Right lobe of liver (tissue), 6 donors: ENCODE measurements around the gene PDE4B. TPM values are rescaled to one million over a fixed set of nuclear protein-coding genes. Genes with fewer than 3 reads are reported as not detected.

Experiments used
- ATAC-seq, 4 donors: fragments of 200-7000 bp; cut with Tn5 transposase; one replicate each; pipeline ENCODE4 v1.9.1; 2020; ENCODE audit warnings: mild to moderate bottlenecking in 4 of 4, moderate library complexity in 4 of 4
- DNase-seq, 3 donors: peaks; one replicate each; pipeline ENCODE4 v3.0.0-alpha.2; 2020
- H3K27ac ChIP-seq, 3 donors: fragments of 200-600 bp; one replicate each; pipeline ENCODE4 v1.8.0; 2022
- H3K27me3 ChIP-seq, 2 donors: fragments of 200-600 bp; one replicate each; pipeline ENCODE4 v1.8.0; 2022
- H3K36me3 ChIP-seq, 4 donors: fragments of 200-600 bp; sonication (generic) in 1 of 4; one replicate each; pipeline versions ENCODE4 v1.5.1 to v1.8.0; 2017 to 2022; ENCODE audit warnings: control low read depth in 1 of 4
- H3K4me1 ChIP-seq, 4 donors: fragments of 200-600 bp; sonication (generic) in 1 of 4; one replicate each; pipeline versions ENCODE4 v1.5.1 to v1.8.0; 2017 to 2022; ENCODE audit warnings: control low read depth in 1 of 4
- H3K4me3 ChIP-seq, 3 donors: fragments of 200-600 bp; one replicate each; pipeline ENCODE4 v1.8.0; 2022
- H3K9me3 ChIP-seq, 4 donors: fragments of 200-600 bp; sonication (generic) in 1 of 4; one replicate each; pipeline versions ENCODE4 v1.5.1 to v1.8.0; 2017 to 2022; ENCODE audit warnings: control low read depth in 1 of 4
- POLR2A ChIP-seq: fragments of 450-650 bp; IDR thresholded peaks from one replicate; pipeline ENCODE4 v1.6.1; 2017; ENCODE audit warnings: antibody characterized with exemption, mild to moderate bottlenecking
- WGBS: methylation state at CpG from one replicate; pipeline ENCODE4 v1.1.6; 2018; ENCODE audit warnings: low coverage, low lambda C conversion rate; ENCODE audit not compliant: insufficient coverage; ENCODE audit errors: missing lambda C conversion rate; 5-methylcytosine and 5-hydroxymethylcytosine counted together
- intact Hi-C, 2 donors: fragments of 100-400 bp; cut with DNase I; formaldehyde crosslinking; loops; one replicate each; pipeline versions ENCODE4 v1.11.2 to v1.14.1; 2022
- total RNA-seq, 6 experiments: library from RNA; depleted of rRNA in 2 of 6; stranded (reverse); fragments of >200 nt in 2 of 6; fragmentation: NEBNext Ultra II Directional in 3 of 6; extraction: Animal tissue kit (Norgen Biotek cat#: 25700) in 3 of 6; gene quantifications; one replicate each; pipeline versions ENCODE4 v1.1.0 to v1.2.4, GENCODE V29; 2016 to 2023
- TF ChIP-seq, protein P1 (sequence below), 4 donors: fragments of 200-600 bp in 3 of 4; fragments of 450-650 bp in 1 of 4; IDR thresholded peaks; one replicate each; pipeline versions ENCODE4 v1.5.1 to v1.8.0; 2016 to 2022; ENCODE audit warnings: antibody characterized with exemption in 4 of 4, mild to moderate bottlenecking in 2 of 4
- donor health status: DM: no; HTN: yes; CAD: no.
- donor health status: DM: no; HTN: no; CAD: no.
- donor health status: DM: no; HTN: no; CAD: no.
- donor health status: DM: no; HTN: yes; CAD: no.
- donor health status: DM: no; HTN: yes; CAD: no.

The PDE4B gene
- total RNA-seq, 6 experiments from 2014 or later: 1.4 to 6.4 (median 2.4) TPM

DNA sequence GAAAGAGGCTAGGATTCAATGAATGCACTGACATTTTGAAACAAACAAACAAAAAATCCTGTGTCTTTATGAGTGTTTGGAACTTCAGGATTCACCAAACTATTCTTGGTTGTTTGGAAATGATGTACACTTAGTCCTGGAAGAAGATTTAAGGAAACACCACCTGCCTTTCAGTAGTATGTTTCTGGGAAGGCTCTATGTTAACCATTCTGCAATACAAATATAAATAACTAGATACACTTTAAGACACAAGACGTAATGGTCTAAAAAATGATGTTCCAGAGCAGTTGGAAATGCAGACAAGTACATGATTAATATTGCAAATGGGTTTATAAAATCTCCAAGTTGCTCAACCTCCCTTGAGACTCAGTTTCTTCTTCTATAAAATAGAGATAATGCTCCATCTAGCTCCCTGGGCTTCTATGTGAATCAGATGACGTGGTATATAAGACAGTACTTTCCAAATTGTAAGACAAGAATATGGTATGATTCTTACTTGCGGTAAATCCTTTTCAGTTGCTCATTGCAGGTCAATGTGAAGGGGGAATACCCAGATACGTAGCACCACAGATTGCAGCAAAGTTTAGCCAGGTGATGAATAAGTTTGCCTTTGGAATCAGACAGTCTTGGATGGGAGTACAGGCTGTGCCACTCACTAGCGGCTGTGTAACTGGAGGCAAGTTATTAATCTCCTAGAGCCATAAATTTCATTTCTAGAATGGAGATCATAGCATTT is 516.5 kb downstream of the PDE4B start:
- no peak overlapping the region for H3K27ac ChIP-seq
- intact Hi-C loops: no loop called here
- H3K4me3 ChIP-seq: no peak overlapping the region
- TF ChIP-seq, protein P1, sequence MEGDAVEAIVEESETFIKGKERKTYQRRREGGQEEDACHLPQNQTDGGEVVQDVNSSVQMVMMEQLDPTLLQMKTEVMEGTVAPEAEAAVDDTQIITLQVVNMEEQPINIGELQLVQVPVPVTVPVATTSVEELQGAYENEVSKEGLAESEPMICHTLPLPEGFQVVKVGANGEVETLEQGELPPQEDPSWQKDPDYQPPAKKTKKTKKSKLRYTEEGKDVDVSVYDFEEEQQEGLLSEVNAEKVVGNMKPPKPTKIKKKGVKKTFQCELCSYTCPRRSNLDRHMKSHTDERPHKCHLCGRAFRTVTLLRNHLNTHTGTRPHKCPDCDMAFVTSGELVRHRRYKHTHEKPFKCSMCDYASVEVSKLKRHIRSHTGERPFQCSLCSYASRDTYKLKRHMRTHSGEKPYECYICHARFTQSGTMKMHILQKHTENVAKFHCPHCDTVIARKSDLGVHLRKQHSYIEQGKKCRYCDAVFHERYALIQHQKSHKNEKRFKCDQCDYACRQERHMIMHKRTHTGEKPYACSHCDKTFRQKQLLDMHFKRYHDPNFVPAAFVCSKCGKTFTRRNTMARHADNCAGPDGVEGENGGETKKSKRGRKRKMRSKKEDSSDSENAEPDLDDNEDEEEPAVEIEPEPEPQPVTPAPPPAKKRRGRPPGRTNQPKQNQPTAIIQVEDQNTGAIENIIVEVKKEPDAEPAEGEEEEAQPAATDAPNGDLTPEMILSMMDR (IDR thresholded peaks at IDR 0.05): no peak
- TF ChIP-seq POLR2A: no peak
- no peaks in the 10 kb centered on the region for H3K4me1 ChIP-seq
- H3K36me3 ChIP-seq: no peaks in the 10 kb centered on the region
- ATAC-seq (no peak), DNase-seq (no peak)
- no peaks in the 10 kb centered on the region for H3K9me3 ChIP-seq
- no peaks in the 10 kb centered on the region for H3K27me3 ChIP-seq
- 83% methylated on average over 4 of the region's 5 CpGs for WGBS

DNA sequence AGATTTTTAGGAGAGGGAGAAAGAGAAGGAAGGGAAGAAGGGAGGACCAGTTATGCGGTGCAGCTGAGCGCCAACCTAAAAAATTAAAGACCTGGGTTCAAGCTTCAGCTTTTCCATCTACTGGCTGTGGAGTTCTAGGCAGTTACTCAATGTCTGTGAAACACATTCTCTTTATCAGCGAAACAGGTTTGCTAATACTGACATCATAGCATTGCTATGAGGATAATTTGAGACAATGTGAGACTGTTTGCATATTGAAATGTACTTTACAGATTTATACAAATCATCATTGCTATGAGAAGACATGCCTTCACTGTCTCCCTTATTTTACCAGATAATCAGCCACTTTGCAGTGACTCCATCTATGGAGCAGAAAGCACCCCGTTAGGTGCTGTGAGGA is 518.4 kb downstream of the PDE4B start:
- H3K27me3 ChIP-seq: no peaks in the 10 kb centered on the region
- no peaks in the 10 kb centered on the region for H3K9me3 ChIP-seq
- no peak overlapping the region for H3K27ac ChIP-seq
- H3K36me3 ChIP-seq: no peaks in the 10 kb centered on the region
- intact Hi-C loops: no loop called here
- ATAC-seq (no peak), DNase-seq (no peak)
- TF ChIP-seq, protein P1 (IDR thresholded peaks at IDR 0.05): no peak
- TF ChIP-seq POLR2A: no peak
- no peak overlapping the region for H3K4me3 ChIP-seq
- 67% methylated on average over 3 of the region's 4 CpGs for WGBS
- H3K4me1 ChIP-seq: peaks cover 0 to 4% (median under 1%) of the 10 kb centered on the region in 4 donors

DNA sequence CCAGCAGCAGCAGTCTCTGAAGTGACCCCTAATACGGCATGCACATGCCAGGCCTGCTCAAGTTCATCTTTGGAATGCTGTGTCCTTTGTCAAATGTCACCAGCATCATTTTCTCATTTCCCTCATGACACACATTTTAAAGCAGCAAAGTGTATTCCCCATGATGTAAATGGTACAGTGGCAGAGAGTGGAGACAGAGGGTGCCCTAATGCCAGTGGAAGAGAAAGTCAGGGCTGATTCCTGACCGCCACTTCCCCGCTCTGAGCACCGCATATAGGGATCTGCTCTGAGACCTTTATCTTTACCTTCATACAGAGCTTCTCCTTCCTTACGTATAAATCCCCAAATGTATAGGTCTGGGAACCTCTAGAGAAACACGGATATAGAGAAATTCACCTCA is 518.9 kb downstream of the PDE4B start:
- Histone ChIP-seq H3K27me3 (no peaks in the 10 kb centered on the region), H3K9me3 (no peaks in the 10 kb centered on the region), H3K36me3 (no peaks in the 10 kb centered on the region), H3K4me3 (no peak overlapping the region), H3K27ac (no peak overlapping the region), H3K4me1 (peaks cover 0 to 10% (median 3%) of the 10 kb centered on the region in 4 donors)
- intact Hi-C loops: no loop called here
- TF ChIP-seq, protein P1 (IDR thresholded peaks at IDR 0.05): no peak
- no peak for TF ChIP-seq POLR2A
- no peak for DNase-seq
- WGBS: 90% methylated on average over 2 of the region's 6 CpGs
- no peak for ATAC-seq

DNA sequence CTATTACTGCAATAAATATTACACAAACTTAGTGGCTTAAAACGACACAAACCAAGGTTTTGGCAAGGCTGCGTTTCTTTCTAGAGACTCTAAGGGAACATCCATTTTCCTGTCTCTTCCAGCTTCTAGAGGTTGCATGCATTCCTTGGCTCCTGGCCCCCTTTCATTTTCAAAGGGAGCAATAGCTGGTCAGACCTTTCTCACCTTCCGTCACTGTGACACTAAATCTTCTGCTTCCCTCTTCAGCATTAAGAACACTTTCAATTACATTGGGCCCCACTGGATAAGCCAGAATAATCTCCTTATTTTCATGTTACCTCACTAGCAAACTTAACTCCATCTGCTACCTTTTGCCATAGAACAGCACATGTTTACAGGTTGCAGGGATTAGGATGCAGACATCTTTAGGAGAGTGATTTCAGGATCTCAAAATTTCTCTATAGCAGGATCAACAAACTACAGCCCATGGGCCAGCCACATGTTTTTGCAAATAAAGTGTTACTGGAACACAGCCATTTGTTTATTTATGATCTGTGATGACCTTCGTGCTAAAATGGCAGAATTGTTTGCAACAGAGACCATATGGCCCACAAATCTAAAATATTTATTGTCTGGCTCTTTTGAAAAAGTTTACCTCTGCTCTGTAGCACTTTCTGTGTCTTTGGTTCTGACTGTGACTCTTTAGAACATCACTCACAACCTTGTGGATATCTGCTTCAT is 519.7 kb downstream of the PDE4B start:
- Histone ChIP-seq H3K4me1 (peaks cover 0 to 18% (median 6%) of the 10 kb centered on the region in 4 donors), H3K4me3 (no peak overlapping the region), H3K27me3 (no peaks in the 10 kb centered on the region), H3K27ac (no peak overlapping the region), H3K9me3 (no peaks in the 10 kb centered on the region), H3K36me3 (no peaks in the 10 kb centered on the region)
- intact Hi-C loops: no loop called here
- no peak for ATAC-seq
- TF ChIP-seq, protein P1 (IDR thresholded peaks at IDR 0.05): no peak
- no peak for TF ChIP-seq POLR2A
- WGBS: 50% methylated on average over 4 of the region's 4 CpGs
- DNase-seq: no peak
